Measurements from ENCODE around the gene HOXB9.

The HOXB9 gene

GRCh38 chr17:48625495-48626244, 488 bp downstream of the HOXB9 start:
- Histone ChIP-seq H3K9ac (ENCODE audit: low read length) (no peak overlapping the region), H3K36me3 (ENCODE audit: low read length) (no peaks in the 10 kb centered on the region), H3K9me3 (ENCODE audit: insufficient read depth, low read length) (no peaks in the 10 kb centered on the region), H3K27me3 (ENCODE audit: low read length) (no peaks in the 10 kb centered on the region), H2AFZ (ENCODE audit: low read depth, low read length, severe bottlenecking) (no peak overlapping the region), H3K9me2 (replicated peaks; ENCODE audit: insufficient read depth, low read length) (no peaks in the 10 kb centered on the region), H3K4me2 (ENCODE audit: low read depth, low read length, poor library complexity, severe bottlenecking) (no peak overlapping the region), H3K4me3 (ENCODE audit: insufficient read depth, low read length, poor library complexity, severe bottlenecking) (no peak overlapping the region), H3K79me2 (ENCODE audit: insufficient read depth, low read length) (no peaks in the 10 kb centered on the region), H3F3A (ENCODE audit: insufficient read depth) (no peaks in the 10 kb centered on the region), H4K20me1 (ENCODE audit: low read depth, low read length) (no peaks in the 10 kb centered on the region), H3K27ac (ENCODE audit: low read depth, low read length) (no peak overlapping the region)
- no peak for TF ChIP-seq CTCF (IDR thresholded peaks at IDR 0.05; ENCODE audit: insufficient read depth, low read length, poor library complexity, severe bottlenecking)
- TF ChIP-seq EZH2phosphoT487 (conservative IDR thresholded peaks at IDR 0.05; ENCODE audit: low read length), result no peak

- no peak overlapping the region for H3K4me2 ChIP-seq (ENCODE audit: low read depth, low read length, poor library complexity, severe bottlenecking)
- H3K27ac ChIP-seq (ENCODE audit: low read depth, low read length), result no peak overlapping the region
- H3K9ac ChIP-seq (ENCODE audit: low read length), result no peak overlapping the region
Measured at GRCh38 chr17:48624544-48625494, 1.3 kb downstream of the HOXB9 start.

GRCh38 chr17:48624118-48624517, 2.0 kb downstream of the HOXB9 start:
- Histone ChIP-seq H3K27ac (ENCODE audit: low read depth, low read length) (no peak overlapping the region), H3K4me3 (ENCODE audit: insufficient read depth, low read length, poor library complexity, severe bottlenecking) (no peak overlapping the region), H3K79me2 (ENCODE audit: insufficient read depth, low read length) (no peaks in the 10 kb centered on the region), H3K27me3 (ENCODE audit: low read length) (no peaks in the 10 kb centered on the region), H3F3A (ENCODE audit: insufficient read depth) (no peaks in the 10 kb centered on the region), H2AFZ (ENCODE audit: low read depth, low read length, severe bottlenecking) (no peak overlapping the region), H3K9me3 (ENCODE audit: insufficient read depth, low read length) (no peaks in the 10 kb centered on the region), H4K20me1 (ENCODE audit: low read depth, low read length) (no peaks in the 10 kb centered on the region), H3K9ac (ENCODE audit: low read length) (no peak overlapping the region), H3K36me3 (ENCODE audit: low read length) (no peaks in the 10 kb centered on the region), H3K4me2 (ENCODE audit: low read depth, low read length, poor library complexity, severe bottlenecking) (no peak overlapping the region), H3K9me2 (replicated peaks; ENCODE audit: insufficient read depth, low read length) (no peaks in the 10 kb centered on the region)
- TF ChIP-seq EZH2phosphoT487 (conservative IDR thresholded peaks at IDR 0.05; ENCODE audit: low read length) (no peak), CTCF (IDR thresholded peaks at IDR 0.05; ENCODE audit: insufficient read depth, low read length, poor library complexity, severe bottlenecking) (no peak)

More at GRCh38 chr17:48624544-48625494, 1.3 kb downstream of the HOXB9 start:
- TF ChIP-seq EZH2phosphoT487 (conservative IDR thresholded peaks at IDR 0.05; ENCODE audit: low read length), result no peak
- TF ChIP-seq CTCF (IDR thresholded peaks at IDR 0.05; ENCODE audit: insufficient read depth, low read length, poor library complexity, severe bottlenecking), result no peak
- H2AFZ ChIP-seq (ENCODE audit: low read depth, low read length, severe bottlenecking), result no peak overlapping the region
- no peaks in the 10 kb centered on the region for H3K9me2 ChIP-seq (replicated peaks; ENCODE audit: insufficient read depth, low read length)
- H3K36me3 ChIP-seq (ENCODE audit: low read length), result no peaks in the 10 kb centered on the region
- no peaks in the 10 kb centered on the region for H3F3A ChIP-seq (ENCODE audit: insufficient read depth)
- H4K20me1 ChIP-seq (ENCODE audit: low read depth, low read length), result no peaks in the 10 kb centered on the region
- H3K79me2 ChIP-seq (ENCODE audit: insufficient read depth, low read length), result no peaks in the 10 kb centered on the region
- no peak overlapping the region for H3K4me3 ChIP-seq (ENCODE audit: insufficient read depth, low read length, poor library complexity, severe bottlenecking)
- H3K27me3 ChIP-seq (ENCODE audit: low read length), result no peaks in the 10 kb centered on the region
- H3K9me3 ChIP-seq (ENCODE audit: insufficient read depth, low read length), result no peaks in the 10 kb centered on the region

All from SU-DHL-6 (cell line).